Measurements from ENCODE around the gene EEF2K. TPM values are rescaled to one million over a fixed set of nuclear protein-coding genes. Genes with fewer than 3 reads are reported as not detected.

The EEF2K gene
- total and polyA plus RNA-seq, 3 experiments from 2014 or later, result 1.9 to 28.3 (median 27.2) TPM

Other genes starting within 250 kb of the EEF2K start
- not detected for gene PDZD9, start 205.2 kb upstream of the EEF2K start, total RNA-seq
- gene PDZD9, start 205.2 kb upstream of the EEF2K start, polyA plus RNA-seq, result not detected
- 10 to 100 TPM in 1 of 2 experiments, 1 to 10 TPM in 1; 9.2 to 11.4 TPM for gene MOSMO, start 198.2 kb upstream of the EEF2K start, total RNA-seq
- 6.1 TPM for gene MOSMO, start 198.2 kb upstream of the EEF2K start, polyA plus RNA-seq
- under 1 TPM; 0.04 to 0.16 TPM for gene VWA3A, start 113.7 kb upstream of the EEF2K start, total RNA-seq
- gene VWA3A, start 113.7 kb upstream of the EEF2K start, polyA plus RNA-seq, result not detected
- under 1 TPM in 1 of 2 experiments, not detected in 1; 0.11 TPM for gene SDR42E2, start 43.8 kb upstream of the EEF2K start, total RNA-seq
- gene SDR42E2, start 43.8 kb upstream of the EEF2K start, polyA plus RNA-seq, result 0.92 TPM
- gene POLR3E, start 91.1 kb downstream of the EEF2K start, total RNA-seq, result 100 to 1,000 TPM; 103 to 116 TPM
- gene POLR3E, start 91.1 kb downstream of the EEF2K start, polyA plus RNA-seq, result 14.9 TPM
- 10 to 100 TPM; 38.9 to 41.2 TPM for gene CDR2, start 168.3 kb downstream of the EEF2K start, total RNA-seq
- 79.1 TPM for gene CDR2, start 168.3 kb downstream of the EEF2K start, polyA plus RNA-seq

All from CD8-positive, alpha-beta memory T cell (primary cell).